Fibroblast of skin of scalp (primary cell): ENCODE measurements around the gene RNF8.
"Not testable (repeated sequence)": the region's sequence is repeated elsewhere in the genome, so short reads cannot be mapped to it uniquely, and the experiment has no call there.

Experiments
- DNase-seq: peaks from one replicate; pipeline ENCODE4 v3.0.0-alpha.2; 2013

RNF8 gene

GRCh38 chr6:37321516-37322415, 32.0 kb upstream of the RNF8 start:
- no peak for DNase-seq

GRCh38 chr6:37323580-37323979, 30.2 kb upstream of the RNF8 start:
- DNase-seq: peak; percentile 15

- DNase-seq: peak; percentile 51
Measured at GRCh38 chr6:37324131-37325033, 29.4 kb upstream of the RNF8 start.

- not testable (repeated sequence) for DNase-seq
Measured at GRCh38 chr6:37330345-37330744, 23.4 kb upstream of the RNF8 start.

- DNase-seq: no peak
Measured at GRCh38 chr6:37331047-37331446, 22.7 kb upstream of the RNF8 start.

GRCh38 chr6:37332894-37333293, 20.9 kb upstream of the RNF8 start:
- no peak for DNase-seq

GRCh38 chr6:37334047-37334446, 19.7 kb upstream of the RNF8 start:
- no peak for DNase-seq

GRCh38 chr6:37338317-37338716, 15.5 kb upstream of the RNF8 start:
- not testable (repeated sequence) for DNase-seq

GRCh38 chr6:37338745-37339255, 15.0 kb upstream of the RNF8 start:
- DNase-seq: no peak

GRCh38 chr6:37339741-37340638, 13.8 kb upstream of the RNF8 start:
- no peak for DNase-seq

- no peak for DNase-seq
Measured at GRCh38 chr6:37340639-37340943, 13.2 kb upstream of the RNF8 start.

GRCh38 chr6:37343248-37343647, 10.5 kb upstream of the RNF8 start:
- DNase-seq: no peak

- DNase-seq: no peak
Measured at GRCh38 chr6:37344308-37344707, 9.5 kb upstream of the RNF8 start.

GRCh38 chr6:37345804-37346203, 8.0 kb upstream of the RNF8 start:
- DNase-seq: not testable (repeated sequence)

- no peak for DNase-seq
Measured at GRCh38 chr6:37347177-37347576, 6.6 kb upstream of the RNF8 start.

GRCh38 chr6:37347670-37348111, 6.1 kb upstream of the RNF8 start:
- DNase-seq: no peak

GRCh38 chr6:37351027-37351426, 2.8 kb upstream of the RNF8 start:
- DNase-seq: no peak

GRCh38 chr6:37352384-37352783, 1.4 kb upstream of the RNF8 start:
- no peak for DNase-seq

GRCh38 chr6:37354526-37355384, 972 bp downstream of the RNF8 start:
- DNase-seq: no peak

- no peak for DNase-seq
Measured at GRCh38 chr6:37357288-37357687, 3.5 kb downstream of the RNF8 start.

- DNase-seq: no peak
Measured at GRCh38 chr6:37357860-37358259, 4.1 kb downstream of the RNF8 start.
